Fibroblast of the aortic adventitia (primary cell): ENCODE data around the gene PRTFDC1. TPM values are rescaled to one million over a fixed set of nuclear protein-coding genes. Genes with fewer than 3 reads are reported as not detected.
A peak's percentile ranks its signal among the peaks of the same experiment; 100 is the strongest.

Experiments used
- DNase-seq: peaks from one replicate; pipeline ENCODE4 v3.0.0-alpha.2; 2010; ENCODE audit warnings: low read depth
- H3K4me3 ChIP-seq: 2 replicates; pipeline ENCODE4 v1.5.1; 2011; ENCODE audit warnings: low read depth, mild to moderate bottlenecking, control low read depth, low read length, moderate library complexity
- total RNA-seq: library from RNA; depleted of rRNA; stranded (reverse); fragments of >200 nt; gene quantifications from 2 replicates; pipeline ENCODE4 v1.2.3, GENCODE V29; 2012; ENCODE audit warnings: low replicate concordance
- TF ChIP-seq, protein P1 (sequence below): IDR thresholded peaks from 2 replicates; pipeline ENCODE4 v1.5.1; 2011; ENCODE audit warnings: mild to moderate bottlenecking, low read length, control low read depth, inconsistent platforms; ENCODE audit not compliant: insufficient read depth

PRTFDC1 gene, protein sequence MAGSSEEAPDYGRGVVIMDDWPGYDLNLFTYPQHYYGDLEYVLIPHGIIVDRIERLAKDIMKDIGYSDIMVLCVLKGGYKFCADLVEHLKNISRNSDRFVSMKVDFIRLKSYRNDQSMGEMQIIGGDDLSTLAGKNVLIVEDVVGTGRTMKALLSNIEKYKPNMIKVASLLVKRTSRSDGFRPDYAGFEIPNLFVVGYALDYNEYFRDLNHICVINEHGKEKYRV
- total RNA-seq, result 34.4 and 39.6 TPM in 2 replicates

DNA sequence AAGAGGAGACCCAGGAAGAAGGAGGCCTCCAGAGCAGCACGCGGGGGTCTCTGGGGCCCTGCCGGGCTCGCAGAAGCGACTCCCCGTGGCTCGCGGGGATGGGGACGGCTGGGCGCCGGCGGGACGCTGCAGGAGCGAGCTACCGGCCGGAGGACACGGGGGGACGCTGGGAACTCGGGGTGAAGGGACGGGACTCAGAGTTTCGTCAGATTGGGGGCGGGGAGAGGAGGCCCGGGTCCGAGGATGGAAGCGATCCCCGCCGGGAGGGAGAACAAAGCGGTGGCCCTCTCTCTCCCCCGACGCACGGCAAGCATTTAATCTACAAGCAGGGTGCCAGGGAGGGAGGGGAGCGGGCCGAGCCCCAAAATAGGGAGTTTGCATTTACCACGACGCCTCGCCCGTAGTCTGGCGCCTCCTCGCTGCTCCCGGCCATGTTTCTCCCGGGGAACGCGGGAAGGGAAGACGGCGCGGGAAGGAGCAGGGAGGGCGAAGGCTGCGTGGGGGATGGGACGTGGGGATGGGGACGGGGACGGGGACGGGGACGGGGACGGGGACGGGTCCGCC is at the start of gene PRTFDC1:
Gene PRTFDC1, minus strand, starts transcription at position 464 of the 564 bp plus-strand sequence. Its CDS starts 31 bp downstream, at position 433.
- peak within 1 kb of the TSS; percentile 64 for H3K4me3 ChIP-seq
- TF ChIP-seq, protein P1, sequence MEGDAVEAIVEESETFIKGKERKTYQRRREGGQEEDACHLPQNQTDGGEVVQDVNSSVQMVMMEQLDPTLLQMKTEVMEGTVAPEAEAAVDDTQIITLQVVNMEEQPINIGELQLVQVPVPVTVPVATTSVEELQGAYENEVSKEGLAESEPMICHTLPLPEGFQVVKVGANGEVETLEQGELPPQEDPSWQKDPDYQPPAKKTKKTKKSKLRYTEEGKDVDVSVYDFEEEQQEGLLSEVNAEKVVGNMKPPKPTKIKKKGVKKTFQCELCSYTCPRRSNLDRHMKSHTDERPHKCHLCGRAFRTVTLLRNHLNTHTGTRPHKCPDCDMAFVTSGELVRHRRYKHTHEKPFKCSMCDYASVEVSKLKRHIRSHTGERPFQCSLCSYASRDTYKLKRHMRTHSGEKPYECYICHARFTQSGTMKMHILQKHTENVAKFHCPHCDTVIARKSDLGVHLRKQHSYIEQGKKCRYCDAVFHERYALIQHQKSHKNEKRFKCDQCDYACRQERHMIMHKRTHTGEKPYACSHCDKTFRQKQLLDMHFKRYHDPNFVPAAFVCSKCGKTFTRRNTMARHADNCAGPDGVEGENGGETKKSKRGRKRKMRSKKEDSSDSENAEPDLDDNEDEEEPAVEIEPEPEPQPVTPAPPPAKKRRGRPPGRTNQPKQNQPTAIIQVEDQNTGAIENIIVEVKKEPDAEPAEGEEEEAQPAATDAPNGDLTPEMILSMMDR, result peak; percentile 32
- DNase-seq, result peak; percentile 43

DNA sequence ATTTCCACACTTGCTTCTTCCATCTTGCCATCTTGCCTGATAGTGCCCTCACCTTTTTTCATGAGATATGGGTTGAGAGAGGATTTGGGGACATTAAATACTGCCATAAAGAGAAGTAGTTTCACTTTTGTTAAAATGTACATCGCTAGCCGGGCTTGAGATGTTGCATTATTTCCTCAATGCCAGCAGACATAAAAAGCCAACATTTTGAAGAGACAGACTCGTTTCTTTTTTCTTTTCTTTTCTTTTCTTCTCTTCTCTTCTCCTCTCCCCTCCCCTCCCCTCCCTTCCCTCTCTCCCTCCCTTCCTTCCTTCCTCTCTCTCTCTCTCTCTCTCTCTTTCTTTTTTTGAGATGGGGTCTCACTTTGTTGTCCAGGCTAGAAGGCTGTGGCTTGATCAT is 45.6 kb upstream of the PRTFDC1 start:
- no peak for DNase-seq
- H3K4me3 ChIP-seq, result no peak overlapping the region
- TF ChIP-seq, protein P1, result no peak

DNA sequence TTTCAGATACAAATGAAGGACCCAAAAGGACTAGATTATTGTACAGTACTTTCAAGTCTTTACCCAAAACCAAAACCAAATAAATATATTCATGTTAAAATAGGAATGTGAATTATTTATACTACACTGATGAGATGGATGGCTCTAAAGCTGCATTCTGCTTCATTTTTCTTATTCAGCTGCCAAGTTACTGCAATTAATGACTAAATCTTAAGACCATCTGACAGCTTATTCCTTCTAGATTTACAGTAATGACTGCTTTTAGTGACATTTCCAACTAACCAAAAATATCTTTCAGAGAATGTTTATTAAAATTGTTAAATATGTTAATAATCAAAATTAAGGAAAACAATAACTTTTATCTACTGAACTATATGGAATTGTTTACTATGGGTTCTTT is 42.7 kb upstream of the PRTFDC1 start:
- no peak overlapping the region for H3K4me3 ChIP-seq
- DNase-seq, result no peak
- TF ChIP-seq, protein P1, result no peak

DNA sequence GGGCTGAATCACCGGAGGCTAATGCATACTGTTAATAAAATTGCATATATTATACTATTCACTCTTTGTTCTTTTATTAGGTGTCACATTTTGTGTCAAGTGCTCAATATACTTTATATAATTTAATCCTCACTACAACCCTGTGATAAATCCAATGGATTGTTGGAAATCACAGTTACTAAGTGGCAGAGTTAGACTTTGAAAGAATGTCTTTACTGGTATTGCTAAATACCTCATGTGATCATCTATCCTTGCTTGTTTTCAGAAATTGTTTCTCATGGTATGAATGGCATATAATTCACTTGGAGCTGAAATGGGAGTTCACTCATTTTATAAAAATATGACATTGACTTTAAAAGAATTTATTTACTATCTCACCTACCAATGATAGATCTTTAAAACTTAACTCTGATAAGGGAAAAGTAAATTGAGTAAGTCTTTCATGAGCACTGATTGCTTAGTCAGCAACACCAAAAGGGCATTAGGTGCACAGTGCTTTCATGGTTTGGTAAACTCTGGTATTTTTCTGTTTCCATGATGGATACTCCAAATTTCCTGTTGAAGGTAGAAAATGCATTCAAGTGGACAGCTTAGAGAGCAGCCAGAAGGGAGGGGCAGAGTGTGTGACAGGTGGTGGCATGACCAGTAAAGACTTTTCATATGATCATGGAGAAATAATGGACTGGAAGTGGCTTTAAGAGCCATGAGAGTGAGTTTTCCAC is 41.0 kb upstream of the PRTFDC1 start:
- TF ChIP-seq, protein P1, result no peak
- DNase-seq, result no peak
- H3K4me3 ChIP-seq, result no peak overlapping the region

DNA sequence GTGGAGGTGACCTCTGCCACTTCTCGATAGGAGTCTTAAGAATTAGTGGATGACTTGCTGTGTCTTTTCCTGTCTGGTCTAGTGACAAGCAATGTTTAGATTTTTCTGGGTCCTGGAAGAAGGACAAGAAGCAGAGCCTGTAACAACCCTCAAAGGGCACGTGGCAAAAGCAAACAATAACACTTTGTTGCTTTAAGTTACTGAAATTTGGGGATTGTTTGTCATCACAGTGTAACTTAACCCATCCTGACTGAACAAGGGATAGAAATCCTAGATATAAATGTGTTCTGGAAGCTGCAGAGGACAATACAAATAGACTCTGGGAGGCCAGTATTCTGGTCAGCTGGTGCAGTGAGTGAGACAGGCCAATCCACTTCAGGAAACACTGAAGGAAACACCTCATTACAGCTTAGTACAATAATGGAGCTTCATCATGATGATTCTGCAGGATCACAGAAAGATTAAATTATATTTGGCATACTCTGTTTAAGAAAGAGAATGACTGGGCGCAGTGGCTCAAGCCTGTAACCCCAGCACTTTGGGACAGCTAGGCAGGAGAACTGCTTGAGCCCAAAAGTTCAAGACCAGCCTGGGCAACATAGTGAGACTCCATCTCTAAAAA is 40.2 kb upstream of the PRTFDC1 start:
- DNase-seq, result no peak
- TF ChIP-seq, protein P1, result no peak
- no peak overlapping the region for H3K4me3 ChIP-seq

DNA sequence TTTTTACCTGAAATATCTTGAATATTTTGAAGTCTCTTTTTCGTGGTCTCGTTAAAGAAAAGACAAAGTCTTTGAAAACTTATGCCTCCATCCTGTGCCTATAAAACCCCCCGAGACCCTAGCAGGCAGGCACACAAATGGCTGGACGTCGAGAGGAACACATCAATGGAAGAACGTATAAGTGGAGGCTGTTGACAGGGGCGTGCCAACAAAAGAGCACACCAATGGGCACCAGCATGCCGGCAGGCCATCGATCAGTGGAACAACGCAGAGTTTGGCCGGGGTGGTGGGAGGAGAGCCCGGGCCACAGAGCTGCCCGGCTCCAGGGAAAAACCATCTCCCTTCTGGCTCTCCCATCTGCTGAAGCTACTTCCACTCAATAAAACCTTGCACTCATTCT is 38.9 kb upstream of the PRTFDC1 start:
- H3K4me3 ChIP-seq, result no peak overlapping the region
- no peak for DNase-seq
- TF ChIP-seq, protein P1, result no peak
